HL-60 (cell line): ENCODE data around the gene EXOC3L2.

Experiments used
- SPI1 ChIP-seq: IDR thresholded peaks from 2 replicates; pipeline ENCODE4 v1.6.1; 2012; ENCODE audit warnings: low read depth, mild to moderate bottlenecking, borderline replicate concordance
- TF ChIP-seq, protein P1 (sequence below): IDR thresholded peaks from one replicate; pipeline ENCODE4 v1.5.1; 2011; ENCODE audit warnings: low read length, control low read depth, inconsistent platforms; ENCODE audit not compliant: insufficient read depth

DNA sequence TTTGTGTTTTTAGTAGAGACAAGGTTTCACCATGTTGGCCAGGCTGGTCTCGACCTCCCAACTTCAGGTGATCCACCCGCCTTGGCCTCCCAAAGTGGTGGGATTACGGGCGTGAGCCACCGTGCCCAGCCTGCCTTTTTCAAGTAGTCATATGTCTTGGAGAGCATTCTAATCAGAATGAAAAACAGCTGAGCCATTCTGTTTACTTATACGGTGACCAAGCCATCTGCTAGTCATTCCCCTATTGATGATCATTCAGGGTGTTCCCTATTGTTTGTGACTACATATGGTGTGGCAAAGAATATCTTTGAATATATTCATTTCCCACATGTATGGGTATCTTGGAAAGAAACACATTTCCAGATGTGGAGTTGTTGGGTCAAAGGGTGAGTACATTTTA is 49.4 kb downstream of the EXOC3L2 start:
- no peak for TF ChIP-seq SPI1
- TF ChIP-seq, protein P1, sequence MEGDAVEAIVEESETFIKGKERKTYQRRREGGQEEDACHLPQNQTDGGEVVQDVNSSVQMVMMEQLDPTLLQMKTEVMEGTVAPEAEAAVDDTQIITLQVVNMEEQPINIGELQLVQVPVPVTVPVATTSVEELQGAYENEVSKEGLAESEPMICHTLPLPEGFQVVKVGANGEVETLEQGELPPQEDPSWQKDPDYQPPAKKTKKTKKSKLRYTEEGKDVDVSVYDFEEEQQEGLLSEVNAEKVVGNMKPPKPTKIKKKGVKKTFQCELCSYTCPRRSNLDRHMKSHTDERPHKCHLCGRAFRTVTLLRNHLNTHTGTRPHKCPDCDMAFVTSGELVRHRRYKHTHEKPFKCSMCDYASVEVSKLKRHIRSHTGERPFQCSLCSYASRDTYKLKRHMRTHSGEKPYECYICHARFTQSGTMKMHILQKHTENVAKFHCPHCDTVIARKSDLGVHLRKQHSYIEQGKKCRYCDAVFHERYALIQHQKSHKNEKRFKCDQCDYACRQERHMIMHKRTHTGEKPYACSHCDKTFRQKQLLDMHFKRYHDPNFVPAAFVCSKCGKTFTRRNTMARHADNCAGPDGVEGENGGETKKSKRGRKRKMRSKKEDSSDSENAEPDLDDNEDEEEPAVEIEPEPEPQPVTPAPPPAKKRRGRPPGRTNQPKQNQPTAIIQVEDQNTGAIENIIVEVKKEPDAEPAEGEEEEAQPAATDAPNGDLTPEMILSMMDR: no peak
